HAP-1 (cell line): ENCODE data around the gene AHSG.
"Not testable (repeated sequence)": the region's sequence is repeated elsewhere in the genome, so short reads cannot be mapped to it uniquely, and the experiment has no call there.

ENCODE experiments used
- DNase-seq, 2 experiments: peaks; one replicate each; pipeline ENCODE4 v3.0.0-alpha.2; 2016 to 2020; ENCODE audit warnings: low spot score in 2 of 2
- H3K27me3 ChIP-seq: fragments of 250-450 bp; sonication (Bioruptor Pico); 2 replicates; pipeline ENCODE4 v1.5.1; 2020; ENCODE audit warnings: low read depth, mild to moderate bottlenecking, moderate library complexity
- H3K36me3 ChIP-seq: fragments of 250-450 bp; sonication (Bioruptor Pico); replicated peaks from 2 replicates; pipeline ENCODE4 v1.5.1; 2020; ENCODE audit warnings: mild to moderate bottlenecking
- H3K4me1 ChIP-seq: fragments of 250-450 bp; sonication (Bioruptor Pico); 2 replicates; pipeline ENCODE4 v1.5.1; 2020; ENCODE audit warnings: mild to moderate bottlenecking
- H3K4me3 ChIP-seq: fragments of 250-450 bp; sonication (Bioruptor Pico); 2 replicates; pipeline ENCODE4 v1.5.1; 2020; ENCODE audit warnings: mild to moderate bottlenecking, moderate library complexity
- H3K9me3 ChIP-seq: fragments of 250-450 bp; sonication (Bioruptor Pico); 2 replicates; pipeline ENCODE4 v1.5.1; 2020; ENCODE audit warnings: mild to moderate bottlenecking, moderate library complexity
- in situ Hi-C: fragments of 300-500 bp; cut with MboI; formaldehyde crosslinking; loops from 3 replicates; pipeline ENCODE4 v1.14.3; 2020; ENCODE audit warnings: low sequenced_read_pairs, inconsistent platforms, mixed read lengths

AHSG gene

GRCh38 chr3:186583831-186584230 lies 29.0 kb upstream of the AHSG start:
- Histone ChIP-seq H3K4me1 (no peaks in the 10 kb centered on the region), H3K36me3 (peaks cover 44% of the 10 kb centered on the region), H3K9me3 (no peaks in the 10 kb centered on the region), H3K4me3 (no peak overlapping the region), H3K27me3 (no peaks in the 10 kb centered on the region)
- DNase-seq = no peak
- in situ Hi-C loops = no loop called here

- H3K27me3 ChIP-seq, H3K9me3 ChIP-seq, H3K4me3 ChIP-seq, H3K4me1 ChIP-seq, DNase-seq, in situ Hi-C loops: not testable (repeated sequence)
- H3K36me3 ChIP-seq = peaks cover 37% of the 10 kb centered on the region
Measured at GRCh38 chr3:186586245-186586644, 26.6 kb upstream of the AHSG start.

- DNase-seq = no peak
- H3K9me3 ChIP-seq = no peaks in the 10 kb centered on the region
- in situ Hi-C loops = no loop called here
- no peaks in the 10 kb centered on the region for H3K27me3 ChIP-seq
- H3K4me3 ChIP-seq = no peak overlapping the region
- H3K36me3 ChIP-seq = peaks cover 28% of the 10 kb centered on the region
- H3K4me1 ChIP-seq = no peaks in the 10 kb centered on the region
Measured at GRCh38 chr3:186587183-186587582, 25.7 kb upstream of the AHSG start.

- H3K27me3 ChIP-seq = no peaks in the 10 kb centered on the region
- H3K4me1 ChIP-seq = no peaks in the 10 kb centered on the region
- in situ Hi-C loops = no loop called here
- H3K4me3 ChIP-seq = no peak overlapping the region
- no peaks in the 10 kb centered on the region for H3K9me3 ChIP-seq
- no peak for DNase-seq
- H3K36me3 ChIP-seq = peaks cover 13% of the 10 kb centered on the region
Measured at GRCh38 chr3:186588632-186589031, 24.2 kb upstream of the AHSG start.

- H3K4me1 ChIP-seq = no peaks in the 10 kb centered on the region
- H3K27me3 ChIP-seq = no peaks in the 10 kb centered on the region
- DNase-seq = no peak
- H3K36me3 ChIP-seq = peaks cover 8% of the 10 kb centered on the region
- H3K9me3 ChIP-seq = no peaks in the 10 kb centered on the region
- in situ Hi-C loops = no loop called here
- no peak overlapping the region for H3K4me3 ChIP-seq
Measured at GRCh38 chr3:186589121-186589520, 23.7 kb upstream of the AHSG start.

GRCh38 chr3:186589856-186590579 lies 22.8 kb upstream of the AHSG start:
- Histone ChIP-seq H3K36me3 (peaks cover 2% of the 10 kb centered on the region; the same call in 1 of the 2 replicates), H3K27me3 (no peaks in the 10 kb centered on the region), H3K4me1 (no peaks in the 10 kb centered on the region), H3K9me3 (no peaks in the 10 kb centered on the region), H3K4me3 (no peak overlapping the region)
- DNase-seq = no peak
- in situ Hi-C loops = no loop called here

- no peaks in the 10 kb centered on the region for H3K27me3 ChIP-seq
- no peak for DNase-seq
- H3K9me3 ChIP-seq = no peaks in the 10 kb centered on the region
- H3K36me3 ChIP-seq = no peaks in the 10 kb centered on the region
- in situ Hi-C loops = no loop called here
- H3K4me3 ChIP-seq = no peak overlapping the region
- no peaks in the 10 kb centered on the region for H3K4me1 ChIP-seq
Measured at GRCh38 chr3:186590580-186591295, 22.1 kb upstream of the AHSG start.

- in situ Hi-C loops = no loop called here
- Histone ChIP-seq H3K4me1 (no peaks in the 10 kb centered on the region), H3K4me3 (no peak overlapping the region), H3K27me3 (no peaks in the 10 kb centered on the region), H3K36me3 (no peaks in the 10 kb centered on the region), H3K9me3 (no peaks in the 10 kb centered on the region)
- no peak for DNase-seq
Measured at GRCh38 chr3:186592682-186593081, 20.2 kb upstream of the AHSG start.

- H3K9me3 ChIP-seq = no peaks in the 10 kb centered on the region
- H3K27me3 ChIP-seq = no peaks in the 10 kb centered on the region
- no peaks in the 10 kb centered on the region for H3K36me3 ChIP-seq
- in situ Hi-C loops = no loop called here
- no peaks in the 10 kb centered on the region for H3K4me1 ChIP-seq
- DNase-seq = no peak
- no peak overlapping the region for H3K4me3 ChIP-seq
Measured at GRCh38 chr3:186593862-186594261, 19.0 kb upstream of the AHSG start.

- no peaks in the 10 kb centered on the region for H3K9me3 ChIP-seq
- H3K36me3 ChIP-seq = no peaks in the 10 kb centered on the region
- no peak overlapping the region for H3K4me3 ChIP-seq
- H3K27me3 ChIP-seq = no peaks in the 10 kb centered on the region
- no peaks in the 10 kb centered on the region for H3K4me1 ChIP-seq
- in situ Hi-C loops = no loop called here
- DNase-seq = no peak
Measured at GRCh38 chr3:186594591-186595113, 18.2 kb upstream of the AHSG start.

GRCh38 chr3:186596568-186597287 lies 16.1 kb upstream of the AHSG start:
- Histone ChIP-seq H3K27me3 (no peaks in the 10 kb centered on the region), H3K4me1 (no peaks in the 10 kb centered on the region), H3K9me3 (no peaks in the 10 kb centered on the region), H3K36me3 (no peaks in the 10 kb centered on the region), H3K4me3 (no peak overlapping the region)
- in situ Hi-C loops = no loop called here
- no peak for DNase-seq

- Histone ChIP-seq H3K4me3 (no peak overlapping the region), H3K27me3 (no peaks in the 10 kb centered on the region), H3K9me3 (no peaks in the 10 kb centered on the region), H3K36me3 (no peaks in the 10 kb centered on the region), H3K4me1 (no peaks in the 10 kb centered on the region)
- no peak for DNase-seq
- in situ Hi-C loops = no loop called here
Measured at GRCh38 chr3:186598108-186598784, 14.6 kb upstream of the AHSG start.

GRCh38 chr3:186598794-186599141 lies 14.1 kb upstream of the AHSG start:
- Histone ChIP-seq H3K36me3 (no peaks in the 10 kb centered on the region), H3K27me3 (no peaks in the 10 kb centered on the region), H3K4me3 (no peak overlapping the region), H3K9me3 (no peaks in the 10 kb centered on the region), H3K4me1 (no peaks in the 10 kb centered on the region)
- no peak for DNase-seq
- in situ Hi-C loops = no loop called here
